ENCODE results near the gene CAPN13.

Gene CAPN13

GRCh38 chr2:30807249-30807648 is at the start of gene CAPN13:
TSS of gene CAPN13 (minus strand) at chr2:30807446. CDS start at chr2:30787325, 20,121 bp downstream.
- no peak for DNase-seq (ENCODE audit: insufficient read length, low spot score)
- no peak for FAIRE-seq

GRCh38 chr2:30847841-30848240 is 40.6 kb upstream of the CAPN13 start:
- no peak for FAIRE-seq
- no peak for DNase-seq (ENCODE audit: insufficient read length, low spot score)

- no peak for FAIRE-seq
- DNase-seq (ENCODE audit: insufficient read length, low spot score): no peak
Observed at GRCh38 chr2:30847329-30847728, 40.1 kb upstream of the CAPN13 start.

GRCh38 chr2:30828586-30828985 is 21.3 kb upstream of the CAPN13 start:
- no peak for FAIRE-seq
- DNase-seq (ENCODE audit: insufficient read length, low spot score): no peak

- DNase-seq (ENCODE audit: insufficient read length, low spot score): no peak
- FAIRE-seq: no peak
Observed at GRCh38 chr2:30826916-30827315, 19.7 kb upstream of the CAPN13 start.

- DNase-seq (ENCODE audit: insufficient read length, low spot score) (no peak), FAIRE-seq (no peak)
Observed at GRCh38 chr2:30826481-30826880, 19.2 kb upstream of the CAPN13 start.

GRCh38 chr2:30823452-30823851 is 16.2 kb upstream of the CAPN13 start:
- no peak for DNase-seq (ENCODE audit: insufficient read length, low spot score)
- FAIRE-seq: no peak

- FAIRE-seq: no peak
- DNase-seq (ENCODE audit: insufficient read length, low spot score): no peak
Observed at GRCh38 chr2:30821960-30822359, 14.7 kb upstream of the CAPN13 start.

- DNase-seq (ENCODE audit: insufficient read length, low spot score): no peak
- no peak for FAIRE-seq
Observed at GRCh38 chr2:30820381-30821055, 13.3 kb upstream of the CAPN13 start.

- FAIRE-seq: no peak
Observed at GRCh38 chr2:30809938-30810337, 2.7 kb upstream of the CAPN13 start.

GRCh38 chr2:30808695-30809094 is 1.4 kb upstream of the CAPN13 start:
- DNase-seq (ENCODE audit: insufficient read length, low spot score): no peak
- FAIRE-seq: no peak

More at GRCh38 chr2:30809938-30810337, 2.7 kb upstream of the CAPN13 start:
- DNase-seq (ENCODE audit: insufficient read length, low spot score): no peak

GRCh38 chr2:30803281-30803680 is 4.0 kb downstream of the CAPN13 start:
- FAIRE-seq: no peak
- no peak for DNase-seq (ENCODE audit: insufficient read length, low spot score)

- DNase-seq (ENCODE audit: insufficient read length, low spot score): no peak
- no peak for FAIRE-seq
Observed at GRCh38 chr2:30802611-30803010, 4.6 kb downstream of the CAPN13 start.

- no peak for FAIRE-seq
- no peak for DNase-seq (ENCODE audit: insufficient read length, low spot score)
Observed at GRCh38 chr2:30801821-30802455, 5.3 kb downstream of the CAPN13 start.

- FAIRE-seq (no peak), DNase-seq (ENCODE audit: insufficient read length, low spot score) (no peak)
Observed at GRCh38 chr2:30800159-30800558, 7.1 kb downstream of the CAPN13 start.

GRCh38 chr2:30799366-30799765 is 7.9 kb downstream of the CAPN13 start:
- FAIRE-seq (no peak), DNase-seq (ENCODE audit: insufficient read length, low spot score) (no peak)

- FAIRE-seq: no peak
- no peak for DNase-seq (ENCODE audit: insufficient read length, low spot score)
Observed at GRCh38 chr2:30798536-30798991, 8.7 kb downstream of the CAPN13 start.

- FAIRE-seq: no peak
- DNase-seq (ENCODE audit: insufficient read length, low spot score): no peak
Observed at GRCh38 chr2:30797381-30798015, 9.7 kb downstream of the CAPN13 start.

GRCh38 chr2:30796699-30797098 is 10.5 kb downstream of the CAPN13 start:
- DNase-seq (ENCODE audit: insufficient read length, low spot score) (no peak), FAIRE-seq (no peak)

GRCh38 chr2:30792521-30792920 is 14.7 kb downstream of the CAPN13 start:
- DNase-seq (ENCODE audit: insufficient read length, low spot score) (no peak), FAIRE-seq (no peak)

GRCh38 chr2:30790879-30791278 is 16.4 kb downstream of the CAPN13 start:
- FAIRE-seq (no peak), DNase-seq (ENCODE audit: insufficient read length, low spot score) (no peak)

- no peak for DNase-seq (ENCODE audit: insufficient read length, low spot score)
- no peak for FAIRE-seq
Observed at GRCh38 chr2:30789670-30790210, 17.5 kb downstream of the CAPN13 start.
